Ureter (tissue), 1 donor: ENCODE results near the gene LDLRAP1. TPM values are rescaled to one million over a fixed set of nuclear protein-coding genes. Genes with fewer than 3 reads are reported as not detected.

ENCODE experiments used
- DNase-seq: peaks from one replicate; pipeline ENCODE4 v3.0.0-alpha.2; 2020; ENCODE audit warnings: low spot score
- total RNA-seq: library from RNA; stranded (reverse); gene quantifications from one replicate; pipeline ENCODE4 v1.2.4, GENCODE V29; 2023
- donor health status: DM: yes; HTN: yes; CAD: no.

Gene LDLRAP1
- total RNA-seq, 1 donor from 2014 or later, result 14.4 TPM

- peak; percentile 75 for DNase-seq
Measured at GRCh38 chr1:25562101-25562927, 18.9 kb downstream of the LDLRAP1 start.

- DNase-seq, result no peak
Measured at GRCh38 chr1:25562928-25563283, 19.5 kb downstream of the LDLRAP1 start.

- no peak for DNase-seq
Measured at GRCh38 chr1:25563330-25564215, 20.2 kb downstream of the LDLRAP1 start.

- no peak for DNase-seq
Measured at GRCh38 chr1:25564777-25565574, 21.6 kb downstream of the LDLRAP1 start.

- no peak for DNase-seq
Measured at GRCh38 chr1:25565626-25566025, 22.2 kb downstream of the LDLRAP1 start.

- DNase-seq, result no peak
Measured at GRCh38 chr1:25566176-25566729, 22.8 kb downstream of the LDLRAP1 start.

- DNase-seq, result no peak
Measured at GRCh38 chr1:25566730-25567341, 23.4 kb downstream of the LDLRAP1 start.

GRCh38 chr1:25567710-25568089 is 24.3 kb downstream of the LDLRAP1 start:
- DNase-seq, result no peak

GRCh38 chr1:25568090-25568833 is 24.9 kb downstream of the LDLRAP1 start:
- DNase-seq, result no peak

- DNase-seq, result no peak
Measured at GRCh38 chr1:25568834-25569596, 25.6 kb downstream of the LDLRAP1 start.

- no peak for DNase-seq
Measured at GRCh38 chr1:25569597-25570396, 26.4 kb downstream of the LDLRAP1 start.

GRCh38 chr1:25570798-25571521 is 27.6 kb downstream of the LDLRAP1 start:
- DNase-seq, result no peak

GRCh38 chr1:25571522-25571970 is 28.1 kb downstream of the LDLRAP1 start:
- DNase-seq, result no peak

GRCh38 chr1:25572107-25572506 is 28.7 kb downstream of the LDLRAP1 start:
- DNase-seq, result no peak

GRCh38 chr1:25572708-25573590 is 29.5 kb downstream of the LDLRAP1 start:
- no peak for DNase-seq

- DNase-seq, result no peak
Measured at GRCh38 chr1:25573591-25573930, 30.2 kb downstream of the LDLRAP1 start.

GRCh38 chr1:25573961-25574360 is 30.6 kb downstream of the LDLRAP1 start:
- DNase-seq, result no peak
